Bone marrow (tissue), 2 donors: ENCODE results near the gene CBLB.

Experiments used
- DNase-seq, 2 donors: peaks; one replicate each; lab custom pipeline; 2025; lab: John Stamatoyannopoulos, UW

Gene CBLB

DNA sequence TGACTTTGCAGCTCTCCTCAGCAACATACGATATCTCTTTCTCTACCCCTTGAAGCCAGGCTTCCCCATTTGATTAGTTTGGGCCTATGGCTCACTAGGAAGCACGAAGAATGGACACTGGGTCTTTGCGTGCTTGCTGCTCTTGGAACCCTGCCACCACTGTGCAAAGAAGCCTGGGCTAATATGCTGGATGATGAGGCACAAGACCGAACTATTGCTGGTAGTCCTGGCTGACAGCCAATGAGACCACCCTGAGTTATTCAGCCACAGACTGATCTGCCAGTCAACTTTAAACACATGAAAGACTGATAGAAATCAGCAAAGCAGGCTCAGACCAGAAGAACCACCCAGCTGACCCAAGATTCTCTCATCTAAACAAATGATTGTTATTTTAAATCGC is 250.3 kb downstream of the CBLB start:
- DNase-seq, result no peak

DNA sequence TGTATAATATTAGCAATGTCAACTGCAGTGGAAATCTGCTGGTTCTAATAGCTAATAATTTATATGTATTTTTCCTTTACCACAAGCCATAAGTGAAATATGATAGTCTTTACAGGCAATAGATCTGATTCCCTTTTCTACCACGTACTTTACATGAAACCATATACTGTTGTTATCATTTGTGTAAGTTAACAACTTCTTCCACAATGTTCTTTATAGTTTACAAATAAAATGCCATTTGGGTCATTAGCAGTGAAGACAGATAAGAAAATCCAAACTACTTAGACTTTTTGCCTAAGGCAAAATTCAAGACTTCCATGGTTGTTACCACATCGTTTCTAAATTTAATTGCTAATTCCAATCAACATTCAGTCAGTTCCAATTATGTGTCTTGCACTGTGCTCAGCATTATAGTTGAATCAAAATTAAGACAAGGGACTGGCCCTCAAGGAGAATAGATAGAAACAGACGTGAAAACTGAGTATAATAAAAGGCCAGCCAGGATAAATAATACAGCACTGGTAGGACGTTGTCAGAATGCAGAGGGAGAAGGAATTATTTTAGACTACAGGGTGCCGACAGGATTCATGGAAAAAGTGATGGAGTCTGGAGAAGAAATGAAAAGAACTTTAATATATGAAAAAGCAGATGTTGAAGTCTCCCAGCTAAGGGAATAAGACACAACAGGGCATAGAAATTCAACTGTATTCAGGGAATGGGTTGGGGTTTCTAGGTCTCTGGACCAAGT is 252.3 kb downstream of the CBLB start:
- no peak for DNase-seq

GRCh38 chr3:105615814-105616213 is 253.0 kb downstream of the CBLB start:
- DNase-seq, result no peak

GRCh38 chr3:105614288-105615030 is 254.4 kb downstream of the CBLB start:
- DNase-seq, result no peak

DNA sequence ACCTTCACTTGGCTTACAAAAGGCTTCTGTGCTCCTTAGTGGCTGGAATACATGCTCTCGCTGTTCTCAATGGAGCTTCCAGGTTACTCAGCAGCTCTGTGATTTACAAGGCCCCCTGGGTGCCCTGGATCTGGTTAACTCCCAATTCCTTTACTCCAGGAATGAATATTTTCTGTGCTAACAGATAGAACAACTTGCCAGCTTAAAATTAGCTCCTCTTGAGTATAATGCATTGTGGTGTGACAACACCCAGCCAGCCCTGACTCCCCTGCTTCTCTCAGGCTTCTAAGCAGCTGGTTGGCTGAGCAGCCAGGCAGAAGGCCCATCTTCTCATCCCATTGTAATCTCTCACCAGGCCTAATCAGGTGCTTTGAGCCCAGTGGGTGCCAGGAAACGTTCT is 255.7 kb downstream of the CBLB start:
- no peak for DNase-seq

GRCh38 chr3:105611304-105612192 is 257.3 kb downstream of the CBLB start:
- DNase-seq, result no peak

DNA sequence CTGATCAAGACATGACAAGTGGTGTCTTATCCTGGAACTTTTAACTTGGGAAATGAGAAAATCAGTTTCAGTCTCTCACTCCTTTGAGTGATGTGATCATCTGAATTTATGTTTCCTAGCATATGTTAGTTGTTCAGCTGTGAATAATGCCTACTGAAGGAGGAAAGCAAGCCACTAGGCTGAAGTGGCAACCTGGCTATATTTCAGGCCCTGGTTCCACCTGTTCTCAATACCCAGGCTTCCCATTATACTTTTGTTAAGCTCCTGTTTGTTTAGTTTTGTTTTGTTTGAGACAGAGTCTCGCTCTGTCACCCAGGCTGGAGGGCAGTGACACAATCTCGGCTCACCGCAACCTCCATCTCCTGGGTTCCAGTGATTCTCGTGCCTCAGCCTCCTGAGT is 258.3 kb downstream of the CBLB start:
- DNase-seq, result no peak

DNA sequence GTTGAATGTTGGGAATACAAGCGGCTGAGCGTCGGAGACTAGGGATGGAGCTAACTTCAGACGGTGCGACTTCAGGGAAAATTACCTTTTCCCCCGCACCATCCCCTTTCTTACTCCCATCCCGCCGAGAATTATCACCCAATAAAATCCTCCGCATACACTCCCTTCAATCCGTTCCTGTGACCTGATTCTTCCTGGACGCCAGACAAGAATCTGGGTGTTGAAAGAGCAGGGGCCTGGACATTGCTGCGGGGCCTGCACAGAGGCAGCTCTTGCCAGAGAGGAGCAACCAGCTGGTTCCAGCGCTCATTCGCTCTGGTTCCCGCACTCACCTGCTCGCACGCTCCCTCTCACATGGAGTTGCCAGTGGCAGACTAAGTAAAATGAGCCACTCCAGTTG is 260.2 kb downstream of the CBLB start:
- DNase-seq, result no peak

DNA sequence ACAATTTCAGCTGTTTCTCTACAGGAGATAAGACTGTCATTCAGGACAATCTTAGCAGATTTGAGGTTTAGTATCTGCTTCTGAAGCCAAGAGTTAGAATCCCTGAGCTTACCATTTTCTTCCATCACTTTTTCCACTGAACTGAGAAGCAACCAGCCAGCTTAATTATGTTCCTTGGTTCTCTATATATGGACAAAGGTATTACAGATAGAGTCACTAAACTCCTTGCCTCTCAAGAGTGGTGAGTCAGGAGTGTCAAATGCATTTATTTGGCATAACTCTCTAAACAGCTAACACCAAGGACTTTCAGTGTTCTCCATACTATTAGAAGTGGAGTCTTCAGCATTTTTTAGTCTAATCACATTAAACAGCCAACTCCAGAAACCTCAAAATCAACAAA is 262.8 kb downstream of the CBLB start:
- no peak for DNase-seq
